Measurements from ENCODE around the gene C5orf46.
"Not testable (repeated sequence)": the region's sequence is repeated elsewhere in the genome, so short reads cannot be mapped to it uniquely, and the experiment has no call there.

C5orf46 gene

GRCh38 chr5:147882586-147883313 is 23.6 kb downstream of the C5orf46 start:
- H2AFZ ChIP-seq (ENCODE audit: low read depth, low read length) = no peak overlapping the region
- no peaks in the 10 kb centered on the region for H3K36me3 ChIP-seq (ENCODE audit: insufficient read depth, low read length)
- no peaks in the 10 kb centered on the region for H3K9me3 ChIP-seq (ENCODE audit: low read length)
- H3K27me3 ChIP-seq (ENCODE audit: insufficient read depth, low read length) = peaks cover under 1% of the 10 kb centered on the region
- no peak overlapping the region for H3K4me3 ChIP-seq (ENCODE audit: low read length)
- no peaks in the 10 kb centered on the region for H3K4me1 ChIP-seq (ENCODE audit: insufficient read depth, low read length)

GRCh38 chr5:147880487-147880886 is 25.9 kb downstream of the C5orf46 start:
- H3K36me3 ChIP-seq (ENCODE audit: insufficient read depth, low read length) = no peaks in the 10 kb centered on the region
- no peaks in the 10 kb centered on the region for H3K4me1 ChIP-seq (ENCODE audit: insufficient read depth, low read length)
- H3K4me3 ChIP-seq (ENCODE audit: low read length) = no peak overlapping the region
- H2AFZ ChIP-seq (ENCODE audit: low read depth, low read length) = no peak overlapping the region
- H3K9me3 ChIP-seq (ENCODE audit: low read length) = no peaks in the 10 kb centered on the region
- peaks cover 5% of the 10 kb centered on the region for H3K27me3 ChIP-seq (ENCODE audit: insufficient read depth, low read length)

- H3K4me3 ChIP-seq (ENCODE audit: low read length) = no peak overlapping the region
- H3K27me3 ChIP-seq (ENCODE audit: insufficient read depth, low read length) = peaks cover 5% of the 10 kb centered on the region
- H3K4me1 ChIP-seq (ENCODE audit: insufficient read depth, low read length) = peaks cover 7% of the 10 kb centered on the region
- H3K9me3 ChIP-seq (ENCODE audit: low read length) = no peaks in the 10 kb centered on the region
- H2AFZ ChIP-seq (ENCODE audit: low read depth, low read length) = no peak overlapping the region
- no peaks in the 10 kb centered on the region for H3K36me3 ChIP-seq (ENCODE audit: insufficient read depth, low read length)
These were observed 26.6 kb downstream of the C5orf46 start for GRCh38 chr5:147879784-147880183.

- H3K36me3 ChIP-seq (ENCODE audit: insufficient read depth, low read length) = no peaks in the 10 kb centered on the region
- H3K4me3 ChIP-seq (ENCODE audit: low read length) = no peak within 1 kb of the TSS
- peaks cover 5% of the 10 kb centered on the region for H3K27me3 ChIP-seq (ENCODE audit: insufficient read depth, low read length)
- no peak within 1 kb of the TSS for H2AFZ ChIP-seq (ENCODE audit: low read depth, low read length)
- peaks cover 10% of the 10 kb centered on the region for H3K4me1 ChIP-seq (ENCODE audit: insufficient read depth, low read length)
- no peaks in the 10 kb centered on the region for H3K9me3 ChIP-seq (ENCODE audit: low read length)
These were observed 28.1 kb downstream of the C5orf46 start, which contains the start of gene SCGB3A2 for GRCh38 chr5:147878066-147878759. TSS of gene SCGB3A2 (plus strand) at chr5:147878711. CDS start at chr5:147878804, 93 bp downstream.

GRCh38 chr5:147876626-147877025 is 29.7 kb downstream of the C5orf46 start:
- H3K27me3 ChIP-seq (ENCODE audit: insufficient read depth, low read length) = peaks cover 7% of the 10 kb centered on the region
- H3K9me3 ChIP-seq (ENCODE audit: low read length) = no peaks in the 10 kb centered on the region
- no peak overlapping the region for H2AFZ ChIP-seq (ENCODE audit: low read depth, low read length)
- no peak overlapping the region for H3K4me3 ChIP-seq (ENCODE audit: low read length)
- no peaks in the 10 kb centered on the region for H3K36me3 ChIP-seq (ENCODE audit: insufficient read depth, low read length)
- H3K4me1 ChIP-seq (ENCODE audit: insufficient read depth, low read length) = peaks cover 10% of the 10 kb centered on the region

GRCh38 chr5:147876141-147876540 is 30.2 kb downstream of the C5orf46 start:
- H3K9me3 ChIP-seq (ENCODE audit: low read length) = no peaks in the 10 kb centered on the region
- no peak overlapping the region for H3K4me3 ChIP-seq (ENCODE audit: low read length)
- no peak overlapping the region for H2AFZ ChIP-seq (ENCODE audit: low read depth, low read length)
- peaks cover 7% of the 10 kb centered on the region for H3K27me3 ChIP-seq (ENCODE audit: insufficient read depth, low read length)
- H3K4me1 ChIP-seq (ENCODE audit: insufficient read depth, low read length) = peaks cover 10% of the 10 kb centered on the region
- H3K36me3 ChIP-seq (ENCODE audit: insufficient read depth, low read length) = no peaks in the 10 kb centered on the region

GRCh38 chr5:147874910-147875367 is 31.4 kb downstream of the C5orf46 start:
- Histone ChIP-seq H2AFZ (ENCODE audit: low read depth, low read length) (no peak overlapping the region), H3K27me3 (ENCODE audit: insufficient read depth, low read length) (peaks cover 7% of the 10 kb centered on the region), H3K9me3 (ENCODE audit: low read length) (no peaks in the 10 kb centered on the region), H3K36me3 (ENCODE audit: insufficient read depth, low read length) (no peaks in the 10 kb centered on the region), H3K4me3 (ENCODE audit: low read length) (no peak overlapping the region), H3K4me1 (ENCODE audit: insufficient read depth, low read length) (peaks cover 10% of the 10 kb centered on the region)

GRCh38 chr5:147874118-147874875 is 32.0 kb downstream of the C5orf46 start:
- not testable (repeated sequence) for H2AFZ ChIP-seq (ENCODE audit: low read depth, low read length); H3K36me3 ChIP-seq (ENCODE audit: insufficient read depth, low read length); H3K9me3 ChIP-seq (ENCODE audit: low read length); H3K4me3 ChIP-seq (ENCODE audit: low read length); H3K27me3 ChIP-seq (ENCODE audit: insufficient read depth, low read length)
- H3K4me1 ChIP-seq (ENCODE audit: insufficient read depth, low read length) = peaks cover 10% of the 10 kb centered on the region

GRCh38 chr5:147872744-147873435 is 33.4 kb downstream of the C5orf46 start:
- H3K36me3 ChIP-seq (ENCODE audit: insufficient read depth, low read length); H3K4me3 ChIP-seq (ENCODE audit: low read length); H3K9me3 ChIP-seq (ENCODE audit: low read length); H2AFZ ChIP-seq (ENCODE audit: low read depth, low read length); H3K27me3 ChIP-seq (ENCODE audit: insufficient read depth, low read length): not testable (repeated sequence)
- H3K4me1 ChIP-seq (ENCODE audit: insufficient read depth, low read length) = peaks cover 10% of the 10 kb centered on the region

GRCh38 chr5:147871980-147872549 is 34.3 kb downstream of the C5orf46 start:
- H3K4me3 ChIP-seq (ENCODE audit: low read length); H3K9me3 ChIP-seq (ENCODE audit: low read length); H3K36me3 ChIP-seq (ENCODE audit: insufficient read depth, low read length); H2AFZ ChIP-seq (ENCODE audit: low read depth, low read length); H3K27me3 ChIP-seq (ENCODE audit: insufficient read depth, low read length): not testable (repeated sequence)
- H3K4me1 ChIP-seq (ENCODE audit: insufficient read depth, low read length) = peaks cover 10% of the 10 kb centered on the region

GRCh38 chr5:147869892-147870291 is 36.4 kb downstream of the C5orf46 start:
- H3K36me3 ChIP-seq (ENCODE audit: insufficient read depth, low read length); H3K9me3 ChIP-seq (ENCODE audit: low read length); H2AFZ ChIP-seq (ENCODE audit: low read depth, low read length); H3K4me3 ChIP-seq (ENCODE audit: low read length); H3K4me1 ChIP-seq (ENCODE audit: insufficient read depth, low read length); H3K27me3 ChIP-seq (ENCODE audit: insufficient read depth, low read length): not testable (repeated sequence)

GRCh38 chr5:147869112-147869511 is 37.2 kb downstream of the C5orf46 start:
- H3K36me3 ChIP-seq (ENCODE audit: insufficient read depth, low read length) = no peaks in the 10 kb centered on the region
- H3K27me3 ChIP-seq (ENCODE audit: insufficient read depth, low read length) = peaks cover 2% of the 10 kb centered on the region
- no peak overlapping the region for H3K4me3 ChIP-seq (ENCODE audit: low read length)
- no peaks in the 10 kb centered on the region for H3K4me1 ChIP-seq (ENCODE audit: insufficient read depth, low read length)
- no peaks in the 10 kb centered on the region for H3K9me3 ChIP-seq (ENCODE audit: low read length)
- no peak overlapping the region for H2AFZ ChIP-seq (ENCODE audit: low read depth, low read length)
